22Rv1 (cell line): Measurements from ENCODE around the gene BNC2.

ENCODE experiments used
- ZFX ChIP-seq: fragments of 450-650 bp; IDR thresholded peaks from 2 replicates; pipeline ENCODE4 v1.6.1; 2017; ENCODE audit warnings: antibody characterized with exemption, borderline replicate concordance
- TF ChIP-seq, protein P1 (sequence below): fragments of 450-650 bp; IDR thresholded peaks from 2 replicates; pipeline ENCODE4 v1.5.1; 2017; ENCODE audit warnings: mild to moderate bottlenecking

DNA sequence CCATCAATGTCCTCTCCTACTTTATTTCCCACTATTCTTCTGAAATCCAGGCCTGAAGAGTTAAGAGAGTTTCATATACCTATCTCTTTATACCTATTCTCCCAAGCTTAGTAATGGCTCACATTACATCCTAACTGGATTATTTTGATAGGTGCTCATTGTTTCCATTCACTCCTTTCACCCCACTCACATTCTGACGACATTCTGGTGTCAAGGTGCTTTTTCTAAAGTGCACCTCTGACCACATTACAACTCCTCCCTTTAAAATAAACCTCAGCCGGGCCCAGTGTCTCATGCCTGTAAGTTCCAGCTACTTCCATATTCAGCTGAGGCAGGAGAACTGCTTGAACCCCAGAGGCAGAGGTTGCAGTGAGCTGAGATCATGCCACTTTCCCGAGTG, 417.1 kb downstream of the BNC2 start:
- TF ChIP-seq, protein P1, sequence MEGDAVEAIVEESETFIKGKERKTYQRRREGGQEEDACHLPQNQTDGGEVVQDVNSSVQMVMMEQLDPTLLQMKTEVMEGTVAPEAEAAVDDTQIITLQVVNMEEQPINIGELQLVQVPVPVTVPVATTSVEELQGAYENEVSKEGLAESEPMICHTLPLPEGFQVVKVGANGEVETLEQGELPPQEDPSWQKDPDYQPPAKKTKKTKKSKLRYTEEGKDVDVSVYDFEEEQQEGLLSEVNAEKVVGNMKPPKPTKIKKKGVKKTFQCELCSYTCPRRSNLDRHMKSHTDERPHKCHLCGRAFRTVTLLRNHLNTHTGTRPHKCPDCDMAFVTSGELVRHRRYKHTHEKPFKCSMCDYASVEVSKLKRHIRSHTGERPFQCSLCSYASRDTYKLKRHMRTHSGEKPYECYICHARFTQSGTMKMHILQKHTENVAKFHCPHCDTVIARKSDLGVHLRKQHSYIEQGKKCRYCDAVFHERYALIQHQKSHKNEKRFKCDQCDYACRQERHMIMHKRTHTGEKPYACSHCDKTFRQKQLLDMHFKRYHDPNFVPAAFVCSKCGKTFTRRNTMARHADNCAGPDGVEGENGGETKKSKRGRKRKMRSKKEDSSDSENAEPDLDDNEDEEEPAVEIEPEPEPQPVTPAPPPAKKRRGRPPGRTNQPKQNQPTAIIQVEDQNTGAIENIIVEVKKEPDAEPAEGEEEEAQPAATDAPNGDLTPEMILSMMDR: no peak
- no peak for TF ChIP-seq ZFX
